ENCODE results near the gene SCCPDH. TPM values are rescaled to one million over a fixed set of nuclear protein-coding genes. Genes with fewer than 3 reads are reported as not detected.

SCCPDH gene
- total RNA-seq, 1 experiment from 2014 or later = 42.3 TPM

DNA sequence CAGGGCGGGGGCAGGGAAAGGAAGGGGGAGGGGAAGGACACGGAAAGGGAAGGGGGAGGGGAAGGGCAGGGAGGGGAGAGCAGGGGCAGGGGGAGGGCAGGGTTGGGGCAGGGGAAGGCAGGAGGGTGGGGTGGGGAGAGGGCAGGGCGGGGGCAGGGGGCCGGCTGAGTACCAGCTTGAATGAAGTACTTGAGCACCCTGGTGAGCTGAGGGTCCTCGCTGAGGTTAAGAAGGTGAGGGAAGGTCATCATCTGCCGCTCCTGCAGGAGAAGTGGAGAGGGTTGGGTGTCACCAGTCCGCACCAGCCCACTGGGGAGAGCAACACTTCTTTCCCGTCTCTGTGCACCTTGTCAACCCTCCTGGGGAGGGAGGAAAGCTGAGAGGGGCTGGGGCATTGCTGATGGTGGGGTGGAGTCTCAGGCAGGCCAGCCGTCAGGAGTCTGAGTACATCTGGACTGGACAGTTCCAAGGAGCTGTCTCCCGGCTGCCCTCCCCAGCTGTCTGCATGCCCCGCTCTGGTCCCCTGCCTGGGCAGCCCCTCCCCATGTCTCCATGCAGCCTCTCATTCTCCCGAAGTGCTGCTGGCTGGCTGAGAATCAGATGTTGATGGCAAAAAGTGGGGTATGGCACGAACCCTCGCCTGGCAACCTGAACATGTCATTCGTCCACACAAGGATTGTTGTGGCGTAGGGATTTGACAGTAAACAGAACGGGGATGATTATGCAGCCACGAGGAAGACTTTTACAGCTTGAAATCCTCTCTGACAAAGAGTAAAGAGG, 70.0 kb downstream of the SCCPDH start:
- no peak for DNase-seq

DNA sequence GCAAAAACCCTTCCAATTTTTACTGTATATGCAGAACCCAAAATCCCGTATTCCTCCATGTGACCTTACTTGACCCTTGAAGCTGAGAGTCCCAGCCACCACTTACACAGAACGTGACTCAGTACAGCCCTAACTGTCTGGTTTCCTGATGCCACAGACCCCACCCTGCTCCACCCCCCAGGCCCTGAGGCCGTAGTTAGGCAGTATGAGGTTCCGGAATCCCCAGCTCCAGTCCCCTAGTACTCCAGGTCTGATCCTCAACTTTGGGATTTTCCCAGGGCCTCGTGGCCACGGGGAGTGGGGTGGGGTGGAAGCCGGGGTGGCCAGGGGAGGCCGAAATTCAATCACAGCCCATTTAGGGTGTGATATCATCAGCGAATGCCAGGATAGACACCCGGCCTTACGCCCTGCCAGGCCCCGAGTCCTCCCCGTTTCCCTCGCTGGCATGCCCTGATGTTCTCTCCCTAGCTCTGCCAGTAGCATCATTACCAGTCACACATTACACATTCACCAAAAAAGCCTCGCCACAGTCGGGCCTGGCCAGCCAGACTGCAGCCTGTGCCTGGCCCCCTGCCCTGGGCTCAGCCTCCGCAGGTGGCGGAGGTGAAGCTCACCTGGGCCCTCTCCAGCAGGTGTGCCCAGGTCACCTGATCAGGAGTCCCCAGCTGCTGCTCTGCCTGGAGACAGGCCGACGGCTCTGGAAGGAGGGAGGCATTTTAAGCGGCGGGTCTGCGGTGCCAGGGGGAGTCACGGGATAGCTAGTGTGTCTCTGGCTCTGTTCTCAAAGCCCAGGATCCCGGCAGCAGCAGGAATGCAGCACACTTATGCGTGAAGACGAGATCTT, 70.8 kb downstream of the SCCPDH start:
- Histone ChIP-seq H3K9ac (ENCODE audit: low read length) (no peak overlapping the region), H4K20me1 (ENCODE audit: insufficient read depth, low read depth, low read length) (no peaks in the 10 kb centered on the region), H3K9me3 (ENCODE audit: low read length) (no peaks in the 10 kb centered on the region), H3K4me2 (ENCODE audit: low read depth, low read length, poor library complexity, severe bottlenecking) (no peak overlapping the region), H2AFZ (ENCODE audit: low read length) (no peak overlapping the region), H3K79me2 (ENCODE audit: low read length) (no peaks in the 10 kb centered on the region), H3K4me3 (ENCODE audit: low read length) (no peak overlapping the region), H3K4me1 (ENCODE audit: low read length) (no peaks in the 10 kb centered on the region), H3K9me2 (replicated peaks; ENCODE audit: insufficient read depth, low read length) (no peaks in the 10 kb centered on the region), H3K36me3 (ENCODE audit: insufficient read depth, low read length) (no peaks in the 10 kb centered on the region), H3K27me3 (ENCODE audit: low read length) (no peaks in the 10 kb centered on the region), H3K27ac (ENCODE audit: low read length) (no peak overlapping the region)
- DNase-seq = no peak

More for the DNA sequence above, 70.0 kb downstream of the SCCPDH start:
- no peaks in the 10 kb centered on the region for H3K36me3 ChIP-seq (ENCODE audit: insufficient read depth, low read length)
- no peaks in the 10 kb centered on the region for H3K27me3 ChIP-seq (ENCODE audit: low read length)
- H3K4me1 ChIP-seq (ENCODE audit: low read length) = no peaks in the 10 kb centered on the region
- no peaks in the 10 kb centered on the region for H3K79me2 ChIP-seq (ENCODE audit: low read length)
- no peaks in the 10 kb centered on the region for H4K20me1 ChIP-seq (ENCODE audit: insufficient read depth, low read depth, low read length)
- H2AFZ ChIP-seq (ENCODE audit: low read length) = no peak overlapping the region
- H3K4me2 ChIP-seq (ENCODE audit: low read depth, low read length, poor library complexity, severe bottlenecking) = no peak overlapping the region
- H3K9me2 ChIP-seq (replicated peaks; ENCODE audit: insufficient read depth, low read length) = no peaks in the 10 kb centered on the region
- H3K9ac ChIP-seq (ENCODE audit: low read length) = no peak overlapping the region
- H3K27ac ChIP-seq (ENCODE audit: low read length) = no peak overlapping the region
- no peaks in the 10 kb centered on the region for H3K9me3 ChIP-seq (ENCODE audit: low read length)
- no peak overlapping the region for H3K4me3 ChIP-seq (ENCODE audit: low read length)

DNA sequence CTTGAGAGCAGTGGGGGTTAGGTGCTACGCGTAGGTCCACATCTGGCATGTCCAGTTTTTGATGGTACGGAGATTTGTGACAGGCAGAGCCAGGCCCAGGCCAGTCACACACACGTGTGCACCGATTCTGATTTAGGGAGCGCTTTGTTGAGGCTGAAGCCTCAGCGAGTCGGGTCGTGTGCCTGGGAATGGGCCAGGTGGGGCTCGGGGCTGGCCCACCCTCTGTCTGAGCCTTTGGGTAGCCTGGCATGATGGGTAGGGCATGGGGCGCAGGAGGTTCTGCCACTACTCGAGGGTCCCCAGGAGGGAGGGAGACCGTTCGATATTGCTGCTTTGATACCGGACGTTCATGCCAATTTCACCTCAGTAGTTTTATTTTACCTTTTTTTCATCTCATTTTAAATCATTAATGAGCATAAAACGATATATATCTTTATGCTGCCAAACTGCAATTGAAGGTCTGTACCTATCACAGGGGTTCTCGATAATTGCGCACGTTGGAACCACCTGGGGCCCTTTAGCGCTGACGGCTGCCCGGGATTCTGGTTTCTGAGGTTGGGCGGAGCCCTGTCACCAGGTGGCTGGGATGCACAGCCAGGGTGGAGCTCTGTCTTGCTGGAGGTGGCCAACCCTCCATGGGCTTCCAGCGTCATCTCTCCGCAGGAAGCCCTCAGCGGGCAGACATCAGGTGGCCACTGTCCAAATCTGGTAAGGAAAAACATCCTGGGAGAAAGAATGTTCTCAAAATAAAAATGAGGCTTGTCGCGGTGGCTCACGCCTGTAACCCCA, 71.9 kb downstream of the SCCPDH start:
- Histone ChIP-seq H3K4me2 (ENCODE audit: low read depth, low read length, poor library complexity, severe bottlenecking) (no peak overlapping the region), H3K9me2 (replicated peaks; ENCODE audit: insufficient read depth, low read length) (no peaks in the 10 kb centered on the region), H2AFZ (ENCODE audit: low read length) (no peak overlapping the region), H3K36me3 (ENCODE audit: insufficient read depth, low read length) (no peaks in the 10 kb centered on the region), H3K79me2 (ENCODE audit: low read length) (no peaks in the 10 kb centered on the region), H3K27ac (ENCODE audit: low read length) (no peak overlapping the region), H3K4me1 (ENCODE audit: low read length) (no peaks in the 10 kb centered on the region), H3K4me3 (ENCODE audit: low read length) (no peak overlapping the region), H3K9me3 (ENCODE audit: low read length) (no peaks in the 10 kb centered on the region), H3K27me3 (ENCODE audit: low read length) (no peaks in the 10 kb centered on the region), H4K20me1 (ENCODE audit: insufficient read depth, low read depth, low read length) (no peaks in the 10 kb centered on the region), H3K9ac (ENCODE audit: low read length) (no peak overlapping the region)
- DNase-seq = no peak

DNA sequence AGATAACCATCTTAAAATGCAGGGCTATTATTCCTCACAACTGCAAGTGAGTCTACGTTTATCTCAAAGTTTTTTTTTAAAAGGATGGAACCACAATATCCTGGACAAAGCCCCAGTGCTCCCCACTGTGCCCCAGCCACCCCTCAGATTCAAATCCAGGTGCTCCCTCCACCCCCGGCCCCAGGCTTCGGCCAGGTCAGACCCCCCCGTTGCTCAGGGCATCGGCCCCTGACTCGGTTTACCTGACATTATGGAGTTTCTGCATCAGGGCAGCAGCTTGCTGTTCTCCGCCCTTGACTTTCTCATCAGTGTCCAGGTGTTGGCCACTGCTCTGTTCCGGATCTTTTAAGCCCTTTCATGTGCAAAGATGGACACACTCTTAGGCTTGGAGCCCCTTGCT, 72.9 kb downstream of the SCCPDH start:
- Histone ChIP-seq H3K9ac (ENCODE audit: low read length) (no peak overlapping the region), H4K20me1 (ENCODE audit: insufficient read depth, low read depth, low read length) (no peaks in the 10 kb centered on the region), H3K79me2 (ENCODE audit: low read length) (no peaks in the 10 kb centered on the region), H3K4me2 (ENCODE audit: low read depth, low read length, poor library complexity, severe bottlenecking) (no peak overlapping the region), H3K27me3 (ENCODE audit: low read length) (no peaks in the 10 kb centered on the region), H3K9me3 (ENCODE audit: low read length) (no peaks in the 10 kb centered on the region), H3K4me3 (ENCODE audit: low read length) (no peak overlapping the region), H3K36me3 (ENCODE audit: insufficient read depth, low read length) (no peaks in the 10 kb centered on the region), H2AFZ (ENCODE audit: low read length) (no peak overlapping the region), H3K4me1 (ENCODE audit: low read length) (no peaks in the 10 kb centered on the region), H3K9me2 (replicated peaks; ENCODE audit: insufficient read depth, low read length) (no peaks in the 10 kb centered on the region), H3K27ac (ENCODE audit: low read length) (no peak overlapping the region)
- DNase-seq = no peak

DNA sequence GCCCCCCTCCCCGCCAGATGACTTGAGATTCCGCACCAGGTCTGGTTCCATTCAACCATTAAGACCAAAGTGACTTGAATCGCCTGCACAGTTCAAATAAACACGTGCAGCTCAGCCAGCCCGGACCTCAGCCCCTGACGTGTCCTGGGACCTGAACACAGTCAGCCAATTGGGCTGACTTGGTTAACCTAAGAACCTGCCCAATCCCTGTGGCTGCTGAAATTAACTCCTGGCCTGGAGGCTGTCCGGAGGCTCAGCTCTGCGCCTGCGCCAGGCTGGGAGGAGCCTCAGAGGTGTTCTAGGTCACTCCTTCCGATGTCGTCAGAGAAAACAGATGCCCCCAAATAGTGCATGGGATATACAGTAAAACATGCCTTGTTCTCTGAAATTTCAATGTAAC, 73.4 kb downstream of the SCCPDH start:
- DNase-seq = no peak
- Histone ChIP-seq H3K36me3 (ENCODE audit: insufficient read depth, low read length) (no peaks in the 10 kb centered on the region), H3K4me1 (ENCODE audit: low read length) (no peaks in the 10 kb centered on the region), H3K9me2 (replicated peaks; ENCODE audit: insufficient read depth, low read length) (no peaks in the 10 kb centered on the region), H3K4me2 (ENCODE audit: low read depth, low read length, poor library complexity, severe bottlenecking) (no peak overlapping the region), H2AFZ (ENCODE audit: low read length) (no peak overlapping the region), H3K4me3 (ENCODE audit: low read length) (no peak overlapping the region), H3K27me3 (ENCODE audit: low read length) (no peaks in the 10 kb centered on the region), H3K79me2 (ENCODE audit: low read length) (no peaks in the 10 kb centered on the region), H3K27ac (ENCODE audit: low read length) (no peak overlapping the region), H3K9ac (ENCODE audit: low read length) (no peak overlapping the region), H3K9me3 (ENCODE audit: low read length) (no peaks in the 10 kb centered on the region), H4K20me1 (ENCODE audit: insufficient read depth, low read depth, low read length) (no peaks in the 10 kb centered on the region)

DNA sequence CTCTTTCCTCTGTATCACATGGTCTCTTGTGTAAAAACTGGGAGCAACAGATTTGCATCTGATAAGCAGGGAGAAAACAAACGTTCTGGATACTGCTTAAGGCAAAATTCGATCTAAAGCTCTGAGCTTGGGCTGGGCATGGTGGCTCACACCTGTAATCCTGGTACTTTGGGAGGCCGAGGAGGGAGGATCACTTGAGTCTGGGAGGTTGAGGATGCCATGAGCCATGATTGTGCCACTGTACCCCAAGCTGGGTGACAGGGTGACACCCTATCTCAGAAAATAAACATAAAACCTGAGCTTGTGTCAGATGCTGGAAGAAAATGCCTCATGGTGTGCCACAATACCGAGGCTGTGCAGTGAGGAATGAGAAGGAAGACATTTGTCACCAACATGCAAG, 73.9 kb downstream of the SCCPDH start:
- Histone ChIP-seq H3K9me3 (ENCODE audit: low read length) (no peaks in the 10 kb centered on the region), H3K79me2 (ENCODE audit: low read length) (no peaks in the 10 kb centered on the region), H3K9ac (ENCODE audit: low read length) (no peak overlapping the region), H3K27me3 (ENCODE audit: low read length) (no peaks in the 10 kb centered on the region), H3K4me1 (ENCODE audit: low read length) (no peaks in the 10 kb centered on the region), H3K4me2 (ENCODE audit: low read depth, low read length, poor library complexity, severe bottlenecking) (no peak overlapping the region), H4K20me1 (ENCODE audit: insufficient read depth, low read depth, low read length) (no peaks in the 10 kb centered on the region), H3K4me3 (ENCODE audit: low read length) (no peak overlapping the region), H2AFZ (ENCODE audit: low read length) (no peak overlapping the region), H3K27ac (ENCODE audit: low read length) (no peak overlapping the region), H3K9me2 (replicated peaks; ENCODE audit: insufficient read depth, low read length) (no peaks in the 10 kb centered on the region), H3K36me3 (ENCODE audit: insufficient read depth, low read length) (no peaks in the 10 kb centered on the region)
- no peak for DNase-seq

DNA sequence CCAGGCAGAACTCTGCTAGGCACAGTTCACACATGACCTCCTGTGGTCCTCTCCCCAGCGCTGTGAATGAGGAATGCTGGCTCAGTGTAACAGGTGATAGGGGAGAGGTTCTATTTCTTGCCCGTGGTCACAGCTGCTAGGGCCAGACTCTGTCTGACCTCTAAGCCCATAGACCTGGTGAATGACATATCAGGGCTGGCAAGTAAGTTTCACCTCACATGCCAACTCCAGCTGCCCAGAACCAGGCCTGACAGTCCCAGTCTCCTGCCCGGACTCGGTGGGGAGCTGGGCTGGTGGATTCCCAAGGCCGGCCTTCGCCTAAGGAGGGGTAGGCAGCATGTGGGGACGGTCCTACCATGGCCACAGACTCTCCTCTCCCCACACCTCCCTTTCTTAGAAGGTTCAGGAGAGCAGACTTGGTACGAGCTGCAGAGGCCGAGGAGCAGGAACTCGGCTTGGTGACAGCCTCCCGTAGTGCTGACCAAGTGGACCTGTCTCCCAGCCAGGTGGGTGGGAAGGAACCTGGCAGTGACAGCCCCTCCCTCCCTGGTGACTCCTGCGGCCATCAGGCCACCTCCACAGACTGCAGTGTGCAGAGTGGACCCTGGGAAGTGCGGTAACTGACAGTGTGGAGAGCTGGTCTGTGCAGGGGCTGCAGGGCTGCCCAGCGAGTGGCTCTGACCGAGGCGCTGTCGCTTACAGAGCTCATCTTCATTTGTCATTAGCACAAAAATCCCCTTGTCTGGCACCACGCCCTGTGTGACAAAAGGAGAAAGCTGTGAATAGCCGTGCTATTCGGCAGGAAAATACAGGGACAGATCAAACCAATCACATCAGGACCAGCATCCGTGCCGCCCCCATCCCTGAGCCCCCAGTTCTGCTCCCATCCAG, 74.6 kb downstream of the SCCPDH start:
- Histone ChIP-seq H3K9me2 (replicated peaks; ENCODE audit: insufficient read depth, low read length) (no peaks in the 10 kb centered on the region), H2AFZ (ENCODE audit: low read length) (no peak overlapping the region), H3K4me3 (ENCODE audit: low read length) (no peak overlapping the region), H3K4me2 (ENCODE audit: low read depth, low read length, poor library complexity, severe bottlenecking) (no peak overlapping the region), H3K9me3 (ENCODE audit: low read length) (no peaks in the 10 kb centered on the region), H3K36me3 (ENCODE audit: insufficient read depth, low read length) (no peaks in the 10 kb centered on the region), H3K9ac (ENCODE audit: low read length) (no peak overlapping the region), H3K4me1 (ENCODE audit: low read length) (no peaks in the 10 kb centered on the region), H4K20me1 (ENCODE audit: insufficient read depth, low read depth, low read length) (no peaks in the 10 kb centered on the region), H3K79me2 (ENCODE audit: low read length) (no peaks in the 10 kb centered on the region), H3K27ac (ENCODE audit: low read length) (no peak overlapping the region), H3K27me3 (ENCODE audit: low read length) (no peaks in the 10 kb centered on the region)
- DNase-seq = no peak
